Endothelial cell of umbilical vein (primary cell): ENCODE results near the gene ARNT2. TPM values are rescaled to one million over a fixed set of nuclear protein-coding genes. Genes with fewer than 3 reads are reported as not detected.

Experiments used
- BruUV-seq: library from RNA; stranded (reverse); fragments of 400-500 nt; replicated peaks from 2 replicates; lab custom pipeline; 2021; lab: Mats Ljungman, UMichigan
- CTCF ChIA-PET: fragments of 300-600, 350-600 bp; sonication (Branson Sonifier 250); formaldehyde crosslinking; loops from one replicate; lab custom pipeline; 2021; ENCODE audit warnings: antibody characterized with exemption, inconsistent platforms; lab: Charles Lee
- POLR2A ChIA-PET: fragments of 300-600, 350-600 bp; sonication (Branson Sonifier 250); formaldehyde crosslinking; loops from one replicate; lab custom pipeline; 2021; ENCODE audit warnings: antibody characterized with exemption, inconsistent platforms; lab: Charles Lee
- DNase-seq: peaks from one replicate; pipeline ENCODE4 v3.0.0-alpha.2; 2011; ENCODE audit warnings: low read depth, low spot score
- FAIRE-seq: peaks from 2 replicates; lab custom pipeline; 2011; peaks lifted over from hg19 to GRCh38; lab: Jason Lieb, UNC
- H2AFZ ChIP-seq: 2 replicates; pipeline ENCODE4 v1.6.0; 2012; ENCODE audit warnings: low read depth, low read length, control low read depth, inconsistent platforms
- H3K27ac ChIP-seq: 2 replicates; pipeline ENCODE4 v1.5.1; 2011; ENCODE audit warnings: low read depth, mild to moderate bottlenecking, control low read depth, low read length, moderate library complexity; ENCODE audit not compliant: insufficient read depth
- H3K27me3 ChIP-seq, 2 experiments: 2 replicates each; pipeline versions ENCODE4 v1.6.0 to v1.6.1; 2011; ENCODE audit warnings: low read length in 2 of 2, mixed read lengths in 1 of 2; ENCODE audit not compliant: control insufficient read depth in 2 of 2, insufficient read depth in 2 of 2
- H3K36me3 ChIP-seq, 2 experiments: 2 replicates in 1 of 2; 3 replicates in 1 of 2; pipeline ENCODE4 v1.5.1; 2011; ENCODE audit warnings: low read length in 2 of 2, mild to moderate bottlenecking in 1 of 2, moderate library complexity in 1 of 2; ENCODE audit not compliant: control insufficient read depth in 2 of 2, insufficient read depth in 2 of 2; ENCODE audit errors: extremely low read depth in 1 of 2
- H3K4me1 ChIP-seq: 3 replicates; pipeline ENCODE4 v1.5.1; 2011; ENCODE audit warnings: mild to moderate bottlenecking, low read length; ENCODE audit not compliant: control insufficient read depth, insufficient read depth; ENCODE audit errors: extremely low read depth
- H3K4me2 ChIP-seq: 2 replicates; pipeline ENCODE4 v1.6.1; 2011; ENCODE audit warnings: low read length, control low read depth, mixed read lengths; ENCODE audit not compliant: insufficient read depth
- H3K4me3 ChIP-seq, 3 experiments: fragments of 200-600 bp in 1 of 3; sonication (generic), shearing (Covaris generic) in 1 of 3; replicated peaks in 1 of 3; 2 replicates each; pipeline ENCODE4 v1.5.1; 2011 to 2016; ENCODE audit warnings: control low read depth in 3 of 3, low read length in 3 of 3, mild to moderate bottlenecking in 2 of 3, inconsistent platforms in 1 of 3, low read depth in 1 of 3, moderate library complexity in 1 of 3; ENCODE audit not compliant: insufficient read depth in 1 of 3
- H3K79me2 ChIP-seq: 2 replicates; pipeline ENCODE4 v1.6.0; 2012; ENCODE audit warnings: low read length, inconsistent platforms; ENCODE audit not compliant: control insufficient read depth, insufficient read depth
- H3K9ac ChIP-seq: replicated peaks from 2 replicates; pipeline ENCODE3; 2011; ENCODE audit warnings: low read length, control low read depth; ENCODE audit not compliant: insufficient read depth; ENCODE audit errors: extremely low read depth
- H3K9me1 ChIP-seq: replicated peaks from 3 replicates; pipeline ENCODE4 v1.6.0; 2011; ENCODE audit warnings: mild to moderate bottlenecking, low read length; ENCODE audit not compliant: control insufficient read depth, insufficient read depth; ENCODE audit errors: extremely low read depth
- H3K9me3 ChIP-seq: replicated peaks from 2 replicates; pipeline ENCODE4 v1.5.1; 2012; ENCODE audit warnings: low read length, inconsistent platforms; ENCODE audit not compliant: control insufficient read depth, insufficient read depth
- H4K20me1 ChIP-seq: replicated peaks from 2 replicates; pipeline ENCODE3; 2011; ENCODE audit warnings: mild to moderate bottlenecking, low read length; ENCODE audit not compliant: control insufficient read depth, insufficient read depth; ENCODE audit errors: extremely low read depth
- CTCF ChIP-seq, 2 donors: IDR thresholded peaks; 1 replicate in 1 of 2; 2 replicates in 1 of 2; pipeline ENCODE4 v1.5.1; 2011; ENCODE audit warnings: low read length in 2 of 2, mild to moderate bottlenecking in 2 of 2, moderate library complexity in 2 of 2, control low read depth in 1 of 2, inconsistent platforms in 1 of 2, low read depth in 1 of 2; ENCODE audit not compliant: insufficient read depth in 1 of 2; ENCODE audit errors: extremely low read depth in 1 of 2
- EZH2 ChIP-seq: IDR thresholded peaks from 2 replicates; pipeline ENCODE4 v1.6.1; 2012; ENCODE audit warnings: borderline replicate concordance, low read depth, mild to moderate bottlenecking, moderate library complexity, low read length, inconsistent platforms; ENCODE audit not compliant: severe bottlenecking
- FOS ChIP-seq: IDR thresholded peaks from 2 replicates; pipeline ENCODE4 v1.6.1; 2011; ENCODE audit warnings: mild to moderate bottlenecking, low read length, moderate library complexity, borderline replicate concordance; ENCODE audit not compliant: insufficient read depth
- GATA2 ChIP-seq: IDR thresholded peaks from 2 replicates; pipeline ENCODE4 v1.7.0; 2011; ENCODE audit warnings: low read depth, mild to moderate bottlenecking, moderate library complexity, mixed read lengths, low read length; ENCODE audit not compliant: insufficient read length, insufficient read depth
- JUN ChIP-seq: IDR thresholded peaks from 2 replicates; pipeline ENCODE4 v1.6.1; 2011; ENCODE audit warnings: borderline replicate concordance, low read depth; ENCODE audit not compliant: insufficient read length, insufficient read depth
- MAX ChIP-seq: IDR thresholded peaks from 2 replicates; pipeline ENCODE4 v1.6.1; 2011; ENCODE audit not compliant: insufficient read depth, insufficient read length
- MYC ChIP-seq: IDR thresholded peaks from one replicate; pipeline ENCODE4 v1.6.1; 2011; ENCODE audit warnings: mild to moderate bottlenecking, low read depth, low read length
- POLR2A ChIP-seq: IDR thresholded peaks from 2 replicates; pipeline ENCODE4 v1.6.1; 2012; ENCODE audit warnings: low read depth, mild to moderate bottlenecking, control low read depth, low read length
- POLR2AphosphoS5 ChIP-seq: IDR thresholded peaks from 2 replicates; pipeline ENCODE4 v1.6.1; 2012; ENCODE audit warnings: low read depth, mild to moderate bottlenecking, control low read depth, low read length, moderate library complexity; ENCODE audit not compliant: insufficient read depth
- dilution Hi-C: fragments of 300-500 bp; cut with MboI; formaldehyde crosslinking; loops from one replicate; pipeline ENCODE4 v1.15.0; 2019; ENCODE audit warnings: low sequenced_read_pairs; ENCODE audit not compliant: extremely low pct_ligation_motif_present
- intact Hi-C: fragments of 100-400 bp; cut with micrococcal nuclease; formaldehyde crosslinking; loops from one replicate; pipeline ENCODE4 v1.10.0; 2022
- polyA plus RNA-seq, 4 experiments: library from polyadenylated mRNA; depleted of rRNA in 3 of 4; stranded (reverse) in 3 of 4; unstranded in 1 of 4; fragments of >200 nt; gene quantifications; 2 replicates each; pipeline versions ENCODE4 v1.2.1 to v1.2.3, GENCODE V29; 2011 to 2012; ENCODE audit warnings: missing spikeins in 1 of 4
- total RNA-seq: library from RNA; stranded (reverse); gene quantifications from 2 replicates; pipeline ENCODE4 v1.2.3, GENCODE V29; 2021

The ARNT2 gene
- total and polyA plus RNA-seq, 2 donors (not counting 3 experiments of a cell fraction or from before 2014, with no cell fraction given), result 0.03 to 0.20 TPM

GRCh38 chr15:80497221-80497620, 93.0 kb downstream of the ARNT2 start:
- no peaks in the 10 kb centered on the region for H3K27me3 ChIP-seq
- CTCF ChIA-PET, result no interaction called here
- no peaks in the 10 kb centered on the region for H3K9me1 ChIP-seq
- no peaks in the 10 kb centered on the region for H4K20me1 ChIP-seq
- H2AFZ ChIP-seq, result no peak overlapping the region
- H3K36me3 ChIP-seq, result no peaks in the 10 kb centered on the region
- no peak overlapping the region for H3K27ac ChIP-seq
- H3K4me3 ChIP-seq, result no peak overlapping the region
- H3K79me2 ChIP-seq, result no peaks in the 10 kb centered on the region
- H3K4me1 ChIP-seq, result no peaks in the 10 kb centered on the region
- H3K4me2 ChIP-seq, result no peak overlapping the region
- no peaks in the 10 kb centered on the region for H3K9me3 ChIP-seq
- no TSS peak for BruUV-seq
- FAIRE-seq, result no peak
- no peak for TF ChIP-seq POLR2A
- no peak for TF ChIP-seq POLR2AphosphoS5
- TF ChIP-seq JUN, result no peak
- no peak for TF ChIP-seq MAX
- TF ChIP-seq FOS, result no peak
- TF ChIP-seq GATA2, result no peak
- TF ChIP-seq CTCF (IDR thresholded peaks at IDR 0.05; ENCODE audit: extremely low read depth in 1 of 2, insufficient read depth in 1 of 2, low read depth in 1 of 2, low read length in 2 of 2), result no peak
- no peak for TF ChIP-seq EZH2
- TF ChIP-seq MYC, result no peak
- dilution Hi-C loops (no loop called here), intact Hi-C loops (no loop called here)
- POLR2A ChIA-PET, result no interaction called here
- DNase-seq, result no peak
- no peak overlapping the region for H3K9ac ChIP-seq
